ENCODE results near the gene GDF10.

GRCh38 chr10:47318706-47319105 lies 18.7 kb downstream of the GDF10 start:
- TF ChIP-seq CTCF (IDR thresholded peaks at IDR 0.05): no peak
- TF ChIP-seq ZFX (IDR thresholded peaks at IDR 0.05; ENCODE audit: borderline replicate concordance): no peak
